ENCODE measurements around the gene PRIMA1.

Gene PRIMA1

DNA sequence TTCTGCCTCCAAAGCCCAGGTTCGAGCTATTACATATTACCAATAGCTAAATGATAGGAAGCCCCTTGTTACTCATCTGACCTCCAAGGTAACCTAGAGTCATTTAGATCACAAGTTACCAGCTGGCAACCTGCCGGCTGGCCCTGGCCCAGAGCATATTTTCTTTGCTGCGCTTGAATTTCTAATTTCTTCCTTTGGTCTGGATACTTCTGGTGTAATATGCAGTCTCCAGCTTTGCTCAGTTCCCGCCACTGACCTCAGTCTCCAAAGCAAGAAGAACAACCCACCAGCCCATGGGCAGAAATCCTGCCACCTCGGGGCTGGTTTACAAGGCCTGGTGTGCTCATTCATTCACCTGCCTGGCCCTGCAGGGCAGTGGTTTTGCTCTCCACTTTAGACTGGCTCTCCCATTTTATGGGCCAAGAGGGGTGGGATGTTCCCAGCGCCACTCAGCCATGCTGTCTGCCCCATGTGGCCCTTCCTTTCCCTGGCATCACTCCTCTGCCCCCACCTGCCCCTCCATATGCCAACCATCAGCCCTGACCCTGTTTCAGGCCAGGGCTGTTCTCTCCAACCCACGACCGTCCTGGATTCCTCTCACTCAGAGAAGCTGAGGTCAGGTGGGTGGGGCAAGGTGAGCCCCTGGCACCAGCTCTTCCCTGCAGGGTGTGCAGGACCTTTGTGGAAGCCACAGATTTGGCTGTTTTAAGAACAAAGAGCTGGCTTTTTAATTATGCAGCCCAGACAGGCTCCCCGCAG lies 76.0 kb downstream of the PRIMA1 start:
- no peak for DNase-seq (ENCODE audit: low read depth)

DNA sequence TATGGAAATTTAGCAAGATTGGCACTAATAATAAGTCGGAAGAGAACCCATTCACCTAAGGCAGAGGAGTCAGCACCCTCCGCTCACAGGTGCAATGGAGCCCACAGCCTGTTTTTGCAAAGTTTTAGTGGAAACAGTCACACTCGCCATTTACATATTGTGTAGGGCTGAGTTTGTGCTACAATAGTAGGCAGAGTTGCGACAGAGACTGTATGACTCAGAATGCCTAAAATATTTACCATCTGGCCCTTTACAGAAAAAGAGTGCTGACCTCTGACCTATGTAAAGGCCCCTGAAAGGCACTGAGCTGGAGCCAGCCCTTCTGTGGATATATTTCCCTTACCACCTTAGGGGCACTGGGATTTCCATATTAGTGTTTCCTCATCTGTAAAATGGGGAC lies 79.0 kb downstream of the PRIMA1 start:
- DNase-seq (ENCODE audit: low read depth): no peak

DNA sequence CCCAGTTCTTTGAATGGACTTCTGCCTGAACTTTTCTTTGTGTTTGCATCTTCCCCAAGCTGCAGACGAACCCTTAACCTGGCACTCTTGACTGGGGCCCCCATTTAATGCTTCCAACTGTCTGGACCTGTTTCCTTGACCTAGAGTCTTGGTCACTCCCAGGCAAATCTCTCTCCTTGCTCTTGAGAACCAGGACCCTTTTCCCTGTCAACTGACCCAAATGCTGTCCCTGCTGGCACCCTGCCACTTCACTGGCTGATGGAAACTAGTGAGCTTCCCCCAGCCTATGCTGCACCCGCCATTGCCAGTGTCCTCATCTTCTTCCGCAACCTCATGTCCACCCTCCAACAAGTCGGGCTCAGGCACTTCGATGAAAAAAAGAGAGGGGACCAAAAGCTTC lies 79.5 kb downstream of the PRIMA1 start:
- no peak for DNase-seq (ENCODE audit: low read depth)

DNA sequence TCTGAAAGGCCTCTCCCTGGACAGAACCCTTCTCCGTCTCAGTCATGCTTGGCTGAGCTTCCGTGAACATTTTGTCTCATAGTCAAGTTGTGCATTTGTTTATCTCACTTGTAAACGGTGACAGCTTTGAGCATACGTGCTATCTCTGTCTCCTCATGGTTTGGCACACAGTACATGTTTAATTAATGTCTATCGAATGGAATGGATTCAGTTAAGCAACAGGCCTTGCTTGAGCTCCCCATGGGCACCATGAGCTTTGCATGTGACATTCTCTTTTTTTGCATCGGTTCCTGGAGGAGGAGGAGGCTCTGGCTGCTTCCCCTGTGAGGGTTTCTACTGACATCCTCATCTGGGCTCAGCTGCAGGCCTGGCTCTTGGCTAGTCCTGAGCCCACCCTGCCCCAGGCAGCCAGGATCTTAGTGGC lies 80.0 kb downstream of the PRIMA1 start:
- no peak for DNase-seq (ENCODE audit: low read depth)

DNA sequence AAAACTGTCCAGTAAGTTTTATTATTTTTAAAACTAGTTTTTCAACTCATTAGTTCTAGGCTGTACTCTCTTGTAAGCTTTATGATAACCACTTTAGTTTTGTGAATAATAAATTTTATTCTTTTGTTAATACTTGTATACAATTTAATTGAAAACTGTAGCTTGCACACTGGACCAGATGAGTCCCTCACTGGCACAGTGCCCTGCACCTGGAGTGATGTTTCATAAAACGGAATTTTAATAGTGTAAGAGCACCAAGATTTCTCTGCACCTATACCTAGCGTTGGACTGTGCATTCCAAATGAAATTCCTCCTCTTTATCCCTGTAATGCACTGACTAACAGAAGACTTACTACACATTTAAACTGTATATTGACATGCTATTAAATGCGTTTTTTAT lies 80.8 kb downstream of the PRIMA1 start:
- DNase-seq (ENCODE audit: low read depth): no peak

DNA sequence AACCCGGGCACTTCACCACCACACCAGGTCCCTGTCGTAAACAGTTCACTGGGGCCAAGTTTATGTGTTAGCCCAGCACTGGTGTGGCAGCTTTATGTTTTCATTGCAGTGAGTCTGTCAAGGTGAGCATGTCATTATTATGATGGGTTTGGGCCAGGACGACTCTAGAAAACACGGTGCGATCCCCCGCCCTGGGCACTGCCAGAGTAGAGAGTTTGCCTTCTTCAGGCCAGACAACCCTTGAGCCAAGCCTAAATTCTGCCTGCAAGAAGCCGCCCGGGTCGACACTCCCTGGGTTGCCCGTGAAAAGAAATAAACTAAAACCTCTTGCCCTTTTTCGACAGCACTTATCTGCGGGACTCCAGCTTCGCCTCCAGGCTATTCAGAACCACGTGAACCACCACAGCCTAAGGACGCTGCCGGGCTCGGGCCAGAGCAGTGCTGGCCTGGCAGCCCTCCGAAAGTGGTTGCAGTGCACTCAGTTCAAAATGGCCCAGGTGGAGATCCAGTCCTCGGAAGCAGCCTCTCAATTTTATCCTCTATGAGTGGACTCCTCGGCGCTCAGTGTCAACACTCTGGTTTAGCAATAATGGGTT lies 81.8 kb downstream of the PRIMA1 start:
- no peak for DNase-seq (ENCODE audit: low read depth)

DNA sequence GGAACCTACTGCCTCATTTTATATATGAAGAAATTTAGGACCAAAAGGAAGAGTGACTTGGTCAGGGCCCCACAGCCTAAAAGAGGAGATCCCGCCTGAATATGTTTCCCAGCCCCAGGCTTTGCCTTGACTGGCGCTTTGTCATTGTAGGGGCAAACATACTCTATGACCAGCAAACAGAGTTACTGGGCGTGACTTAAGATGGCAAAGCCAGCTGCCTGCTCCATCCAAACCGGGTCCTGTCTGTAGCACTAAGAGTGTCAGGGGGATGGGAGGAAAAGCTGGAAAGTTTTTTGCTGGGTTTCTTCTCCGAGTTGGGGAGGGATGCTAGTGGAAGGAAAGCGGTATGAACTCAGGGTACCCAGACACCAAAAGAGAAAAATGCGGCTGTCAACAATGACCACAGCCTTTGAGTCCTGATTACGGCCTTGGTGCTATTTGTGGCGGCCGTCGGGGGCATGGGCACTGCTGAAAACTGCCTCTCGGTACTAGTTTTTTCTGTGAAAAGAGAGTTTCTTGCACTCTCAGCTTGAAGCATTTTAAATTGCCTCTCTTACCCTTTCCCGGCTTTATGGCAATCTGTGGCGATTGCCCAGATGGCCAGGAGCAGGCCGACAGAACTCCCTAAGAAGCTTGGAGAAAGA lies 82.7 kb downstream of the PRIMA1 start:
- no peak for DNase-seq (ENCODE audit: low read depth)

DNA sequence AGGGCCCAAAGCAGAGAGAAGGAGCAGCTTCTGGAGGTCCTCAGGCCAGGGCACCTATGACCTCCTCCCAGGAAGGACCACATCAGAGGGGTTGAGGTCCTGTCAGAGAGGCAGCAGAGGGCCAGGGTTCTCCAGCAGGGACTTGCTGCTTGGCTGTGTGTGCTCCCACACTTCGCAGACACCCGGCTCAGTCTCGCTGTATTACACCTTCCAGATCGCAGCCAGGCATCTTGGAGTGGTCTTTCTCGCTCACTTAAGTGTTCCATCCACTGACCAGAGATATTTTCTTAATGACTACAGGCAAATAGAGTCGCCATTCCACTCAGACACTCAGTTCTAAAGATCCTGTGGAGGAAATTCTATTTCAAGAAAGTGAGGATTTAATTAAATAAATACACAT lies 84.3 kb downstream of the PRIMA1 start:
- no peak for DNase-seq (ENCODE audit: low read depth)

DNA sequence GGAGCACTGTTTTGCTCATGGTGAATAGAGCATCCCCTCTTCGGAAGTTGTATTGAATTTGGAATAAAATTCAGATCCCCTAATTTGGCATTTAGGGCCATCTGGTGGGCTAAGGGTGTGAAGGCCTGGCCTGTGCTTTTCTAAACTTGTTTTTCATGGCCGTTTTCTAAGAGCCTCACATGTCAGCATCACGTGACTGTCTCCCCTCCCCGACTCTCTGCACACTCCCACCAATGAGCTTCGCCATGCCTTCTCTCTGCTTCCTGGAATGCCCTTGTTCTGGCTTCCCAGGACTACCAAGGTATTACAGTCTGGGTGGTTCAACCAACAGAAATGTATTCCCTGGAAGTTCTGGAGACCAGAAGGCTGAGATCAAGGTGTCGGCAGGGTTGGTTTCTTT lies 85.3 kb downstream of the PRIMA1 start:
- DNase-seq (ENCODE audit: low read depth): no peak

DNA sequence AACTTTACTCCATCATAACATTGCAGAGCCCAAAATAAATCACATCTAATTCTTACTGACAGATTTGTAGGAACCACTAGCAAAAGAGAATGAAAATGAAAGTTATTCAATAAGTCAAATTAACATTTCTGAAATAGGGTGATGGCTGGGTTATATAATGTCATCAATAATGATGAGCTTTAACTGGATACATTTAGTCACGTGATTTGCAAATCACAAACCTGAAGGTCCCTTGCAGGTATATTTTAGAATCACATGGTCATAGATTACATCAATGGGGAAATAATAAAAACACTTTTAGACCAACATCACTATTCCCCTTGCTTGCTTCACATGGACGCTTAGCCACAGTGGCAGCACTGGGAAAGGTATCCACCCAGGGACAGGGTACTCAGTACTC lies 86.7 kb downstream of the PRIMA1 start:
- DNase-seq (ENCODE audit: low read depth): no peak

DNA sequence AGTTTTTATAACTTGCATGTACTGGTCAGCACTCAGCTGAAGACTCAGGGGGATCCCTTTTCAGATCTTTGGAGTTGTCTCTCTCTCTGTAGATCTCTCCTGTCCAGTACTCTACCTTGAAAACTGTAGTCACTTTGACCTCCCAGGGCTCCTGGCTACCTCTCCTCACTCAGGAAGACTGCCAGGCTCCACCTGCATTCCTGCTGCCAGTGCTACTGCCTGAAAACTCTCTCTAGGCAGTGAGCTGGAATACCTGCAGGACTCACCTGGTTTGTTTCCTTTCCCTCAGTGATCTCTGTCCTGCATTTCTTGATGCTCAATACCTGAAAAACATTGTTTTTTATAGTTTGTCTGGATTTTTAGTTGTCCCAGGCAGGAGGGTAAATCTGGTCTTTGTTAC lies 87.4 kb downstream of the PRIMA1 start:
- DNase-seq (ENCODE audit: low read depth): no peak

DNA sequence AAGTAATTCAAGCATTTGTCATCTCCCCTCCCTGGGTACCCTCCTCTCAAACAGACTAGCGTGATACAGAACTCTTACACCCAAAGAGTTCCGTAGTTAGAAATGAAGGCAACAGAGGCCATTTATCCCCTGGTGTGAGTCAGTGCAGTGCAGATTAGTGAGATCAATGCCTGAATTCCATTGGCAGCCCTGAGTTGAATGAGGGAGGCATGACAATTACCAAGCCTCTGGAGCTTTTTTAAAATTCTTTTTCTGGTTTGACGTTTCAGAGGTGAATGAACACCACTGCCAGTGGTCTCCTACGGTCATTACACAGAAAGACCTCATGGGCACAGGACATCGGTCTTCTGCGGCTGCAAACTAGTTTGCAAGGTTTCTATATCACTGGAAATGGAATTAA lies 94.4 kb downstream of the PRIMA1 start:
- DNase-seq (ENCODE audit: low read depth): no peak

DNA sequence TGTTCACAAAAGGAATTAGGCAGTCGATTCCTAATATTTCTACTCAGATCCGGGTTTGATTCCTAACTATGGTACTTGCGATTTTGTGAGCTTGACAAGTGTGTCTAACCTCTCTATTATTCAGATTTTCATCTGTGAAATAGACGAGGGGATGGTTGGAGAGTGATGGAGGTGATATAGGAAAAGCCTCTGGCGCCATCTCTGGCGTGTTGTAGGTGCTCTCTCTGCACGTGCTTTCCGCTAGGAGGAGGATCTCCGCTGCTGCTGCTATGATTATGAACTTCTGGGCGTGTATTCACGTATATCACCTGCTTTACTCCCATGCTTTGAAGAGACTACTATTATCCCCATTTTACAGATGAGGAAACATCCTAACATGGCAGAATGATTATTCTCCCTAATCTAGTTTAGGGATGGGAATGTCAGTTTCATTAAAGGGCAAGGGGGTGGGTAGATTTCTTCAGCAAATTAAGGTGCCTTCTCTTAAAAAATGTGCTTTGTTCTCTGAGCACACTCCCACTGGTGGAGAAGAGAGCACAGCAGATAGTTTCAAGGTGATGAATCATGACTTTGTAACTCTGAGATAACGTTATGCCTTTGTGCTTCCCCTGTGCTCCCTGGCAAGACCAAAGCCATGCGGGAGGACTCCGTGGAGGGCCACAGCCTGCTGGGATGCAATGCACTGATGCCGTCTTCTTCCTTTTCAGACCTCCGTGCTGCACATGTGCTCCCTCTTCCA lies 97.1 kb downstream of the PRIMA1 start:
- no peak for DNase-seq (ENCODE audit: low read depth)

DNA sequence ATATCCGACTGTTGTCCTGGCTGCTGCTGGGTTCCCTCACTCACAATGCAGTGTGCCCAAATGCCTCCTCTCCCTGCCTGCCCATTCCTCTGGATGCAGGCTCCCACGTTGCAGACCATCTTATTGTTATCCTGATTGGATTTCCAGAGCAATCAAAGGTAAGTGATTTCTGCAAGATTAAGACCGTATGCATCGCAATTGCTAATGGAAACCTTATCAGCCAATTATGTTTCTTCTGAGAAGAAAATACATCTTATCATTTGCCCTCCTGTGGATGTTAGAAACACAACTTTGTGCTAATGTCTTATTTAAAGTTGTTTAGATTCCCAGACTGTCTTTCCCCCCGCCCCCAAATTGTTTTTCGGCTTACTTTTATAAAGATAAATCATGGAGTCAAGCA lies 98.1 kb downstream of the PRIMA1 start:
- DNase-seq (ENCODE audit: low read depth): no peak

DNA sequence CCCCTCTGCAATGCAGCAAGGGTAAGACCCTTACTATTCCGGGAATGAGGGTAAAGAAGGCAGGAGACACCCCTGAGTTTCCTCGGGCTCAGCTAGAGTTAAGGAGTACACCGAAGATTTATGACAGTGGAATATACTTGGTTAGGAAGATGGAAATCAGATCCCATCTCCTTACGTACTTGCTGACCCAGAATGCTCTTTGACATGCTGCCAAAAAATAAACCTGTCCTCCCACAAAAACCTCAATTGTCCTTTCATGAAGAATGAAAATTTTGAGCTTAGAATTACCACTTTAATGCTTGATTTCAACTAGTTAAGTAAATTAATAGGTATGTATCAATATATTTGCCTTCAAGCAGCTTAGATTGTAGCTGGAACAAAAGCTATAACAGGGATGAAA lies 99.5 kb downstream of the PRIMA1 start:
- DNase-seq (ENCODE audit: low read depth): no peak

DNA sequence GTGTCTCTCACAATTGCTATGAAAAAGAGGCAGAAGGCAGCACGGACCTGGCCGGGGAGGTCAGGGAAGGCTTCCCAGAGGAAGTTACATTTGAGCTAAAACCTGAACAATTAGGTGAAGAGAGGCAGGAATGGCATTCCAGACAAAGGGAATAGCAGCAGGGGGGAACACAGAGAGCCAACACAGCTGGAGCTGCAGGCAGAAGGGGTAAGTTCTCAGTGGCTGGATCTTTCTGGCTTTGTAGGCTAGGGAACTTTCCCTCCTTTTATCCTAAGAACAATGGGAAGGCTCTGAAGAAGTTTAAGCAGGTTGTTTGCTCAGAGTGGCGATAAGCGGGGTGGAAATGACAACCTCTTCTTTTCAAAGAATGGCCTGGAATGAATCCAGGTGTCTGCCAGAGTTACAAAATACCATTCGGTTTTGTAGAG lies 100.0 kb downstream of the PRIMA1 start:
- no peak for DNase-seq (ENCODE audit: low read depth)

DNA sequence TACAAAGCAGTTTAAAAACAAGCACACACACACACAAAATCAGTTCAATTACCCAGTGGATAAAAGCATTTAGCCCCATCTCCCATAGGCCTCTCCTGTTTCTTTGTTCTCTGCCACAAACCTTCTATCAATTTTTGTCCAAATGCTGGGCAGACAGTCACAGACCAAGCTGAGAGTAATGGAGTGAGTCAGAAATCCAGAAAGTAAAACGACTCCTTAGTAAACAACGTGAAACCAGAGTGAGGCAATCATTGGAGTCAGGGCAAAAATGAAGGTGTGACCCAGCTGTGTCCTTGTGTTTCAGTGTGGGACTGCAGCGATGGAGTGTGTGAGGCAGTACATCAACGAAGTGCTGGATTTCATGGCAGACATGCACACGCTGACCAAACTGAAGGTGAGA lies 102.0 kb downstream of the PRIMA1 start:
- DNase-seq (ENCODE audit: low read depth): no peak

DNA sequence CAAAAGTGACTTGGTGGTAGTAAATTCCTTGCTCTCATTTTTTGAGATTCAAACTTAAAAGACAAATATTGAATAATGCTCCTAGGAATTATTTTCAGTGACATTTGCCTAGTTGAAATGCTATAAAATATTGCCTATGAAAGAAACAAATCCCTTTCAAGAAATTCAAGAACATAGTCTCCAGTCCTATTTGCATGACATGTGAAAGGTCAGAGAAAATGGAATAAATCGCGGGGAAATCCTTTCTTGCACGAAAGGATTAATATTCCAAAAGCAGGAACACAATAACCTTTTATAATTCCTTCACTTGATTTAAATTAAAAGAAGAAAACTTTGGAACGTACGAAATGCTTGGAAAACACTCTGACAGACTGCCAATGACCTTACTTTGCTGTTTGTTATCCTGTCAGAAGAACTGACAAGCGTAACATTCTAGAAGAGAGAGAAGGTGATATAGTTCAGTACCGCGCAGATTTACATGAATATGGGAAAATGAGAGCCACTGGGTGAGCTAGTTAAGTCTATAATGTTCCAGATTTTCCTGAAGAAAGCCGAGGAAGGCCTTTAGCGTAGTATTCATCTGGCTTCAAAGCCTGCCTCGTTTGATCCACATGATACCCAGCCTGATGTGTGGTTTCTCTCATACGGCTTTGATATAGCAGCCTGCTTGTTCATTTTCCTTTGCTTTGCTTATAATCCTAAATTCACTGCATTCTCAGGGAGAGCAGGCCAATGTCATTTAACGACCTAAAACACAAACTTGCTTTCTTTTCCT lies 103.0 kb downstream of the PRIMA1 start:
- no peak for DNase-seq (ENCODE audit: low read depth)

DNA sequence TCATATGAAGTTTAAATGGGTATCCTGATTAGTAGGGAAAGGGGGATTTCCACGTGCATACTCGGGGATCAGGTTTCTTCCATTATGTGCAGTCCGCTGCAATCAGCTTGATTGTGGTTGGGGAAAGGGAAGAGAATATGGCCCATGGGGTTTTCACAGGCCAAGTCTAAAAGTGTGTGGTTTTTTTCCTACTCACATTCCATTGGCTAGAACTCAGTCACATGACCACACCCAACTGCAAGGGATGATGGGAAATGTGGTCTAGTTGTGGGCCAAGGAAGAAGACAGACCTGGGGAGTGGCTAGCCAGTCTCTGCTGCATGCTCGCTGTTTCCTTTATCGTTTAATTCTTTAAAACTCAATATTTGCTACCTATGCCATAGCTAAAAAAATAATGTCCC lies 105.1 kb downstream of the PRIMA1 start:
- no peak for DNase-seq (ENCODE audit: low read depth)

DNA sequence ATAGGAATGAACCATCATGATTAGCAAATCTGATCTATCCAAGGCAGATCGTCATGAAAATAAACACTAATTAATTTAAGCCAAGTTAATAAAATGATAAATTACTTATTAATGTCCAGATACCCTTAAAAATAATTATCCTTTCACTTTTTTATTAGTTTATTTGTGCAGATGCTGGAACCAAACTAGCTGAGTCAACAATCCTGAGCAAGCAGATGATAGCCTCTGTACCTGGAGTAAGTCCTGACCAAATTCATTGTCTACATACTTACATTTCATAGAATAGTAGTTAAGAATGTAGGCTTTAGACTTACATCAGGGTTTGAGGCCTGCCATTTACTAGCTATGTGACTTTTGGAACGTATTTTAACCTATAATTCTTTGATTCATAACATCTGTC lies 105.8 kb downstream of the PRIMA1 start:
- DNase-seq (ENCODE audit: low read depth): no peak

DNA sequence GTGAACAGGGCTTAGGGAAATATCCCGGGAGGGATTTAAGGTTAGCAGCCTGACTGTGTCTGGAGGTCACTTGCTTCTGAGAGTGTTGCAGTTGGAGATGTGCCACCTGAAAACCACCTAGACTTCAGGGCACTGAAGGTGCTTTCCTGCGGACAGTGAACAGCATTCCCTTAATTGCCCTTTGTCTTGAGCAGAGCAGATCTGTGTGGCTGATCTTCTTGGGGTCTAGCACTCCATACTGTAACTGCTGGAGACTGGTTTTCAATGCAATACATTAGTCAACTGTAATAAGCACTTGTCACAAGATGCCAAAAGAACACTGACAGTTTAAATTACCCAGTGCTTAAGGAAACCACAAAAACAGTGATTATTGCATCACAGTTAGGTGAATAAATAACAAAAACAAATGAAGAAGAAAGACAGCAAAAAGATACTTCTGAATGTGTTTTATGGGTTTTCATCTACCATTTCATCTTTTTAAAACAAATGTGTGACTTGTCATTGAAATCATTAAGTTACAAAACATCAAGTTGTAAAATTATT lies 111.8 kb downstream of the PRIMA1 start:
- DNase-seq (ENCODE audit: low read depth): no peak

DNA sequence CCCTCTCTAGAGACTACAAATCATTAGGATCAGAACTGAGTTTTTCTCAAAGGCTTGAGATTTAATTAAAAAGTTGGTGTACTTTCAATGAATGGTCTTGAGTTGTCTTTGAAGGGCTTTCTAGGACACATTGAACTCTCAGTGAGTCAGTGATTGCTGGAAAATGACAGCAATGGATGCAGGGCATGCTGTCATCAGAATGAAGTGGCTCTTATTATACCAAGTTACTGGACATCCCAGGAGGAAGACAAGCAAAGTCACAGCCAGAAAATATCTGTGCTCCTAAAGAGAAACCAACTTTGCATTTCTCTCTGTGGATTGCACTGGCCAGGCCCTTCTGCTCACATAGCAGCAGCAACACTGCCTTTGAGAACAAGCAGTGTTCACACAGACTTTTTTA lies 112.6 kb downstream of the PRIMA1 start:
- no peak for DNase-seq (ENCODE audit: low read depth)
